Endothelial cell of umbilical vein (primary cell): Measurements from ENCODE around the gene MST1.

Experiments
- FOS ChIP-seq: IDR thresholded peaks from 2 replicates; pipeline ENCODE4 v1.6.1; 2011; ENCODE audit warnings: mild to moderate bottlenecking, low read length, moderate library complexity, borderline replicate concordance; ENCODE audit not compliant: insufficient read depth
- MYC ChIP-seq: IDR thresholded peaks from one replicate; pipeline ENCODE4 v1.6.1; 2011; ENCODE audit warnings: mild to moderate bottlenecking, low read depth, low read length
- POLR2A ChIP-seq: IDR thresholded peaks from 2 replicates; pipeline ENCODE4 v1.6.1; 2012; ENCODE audit warnings: low read depth, mild to moderate bottlenecking, control low read depth, low read length
- POLR2AphosphoS5 ChIP-seq: IDR thresholded peaks from 2 replicates; pipeline ENCODE4 v1.6.1; 2012; ENCODE audit warnings: low read depth, mild to moderate bottlenecking, control low read depth, low read length, moderate library complexity; ENCODE audit not compliant: insufficient read depth
- TF ChIP-seq, protein P1 (sequence below), 2 donors: IDR thresholded peaks; 1 replicate in 1 of 2; 2 replicates in 1 of 2; pipeline ENCODE4 v1.5.1; 2011; ENCODE audit warnings: low read length in 2 of 2, mild to moderate bottlenecking in 2 of 2, moderate library complexity in 2 of 2, control low read depth in 1 of 2, inconsistent platforms in 1 of 2, low read depth in 1 of 2; ENCODE audit not compliant: insufficient read depth in 1 of 2; ENCODE audit errors: extremely low read depth in 1 of 2
- TF ChIP-seq, protein P2 (sequence below): IDR thresholded peaks from 2 replicates; pipeline ENCODE4 v1.6.1; 2011; ENCODE audit not compliant: insufficient read depth, insufficient read length

DNA sequence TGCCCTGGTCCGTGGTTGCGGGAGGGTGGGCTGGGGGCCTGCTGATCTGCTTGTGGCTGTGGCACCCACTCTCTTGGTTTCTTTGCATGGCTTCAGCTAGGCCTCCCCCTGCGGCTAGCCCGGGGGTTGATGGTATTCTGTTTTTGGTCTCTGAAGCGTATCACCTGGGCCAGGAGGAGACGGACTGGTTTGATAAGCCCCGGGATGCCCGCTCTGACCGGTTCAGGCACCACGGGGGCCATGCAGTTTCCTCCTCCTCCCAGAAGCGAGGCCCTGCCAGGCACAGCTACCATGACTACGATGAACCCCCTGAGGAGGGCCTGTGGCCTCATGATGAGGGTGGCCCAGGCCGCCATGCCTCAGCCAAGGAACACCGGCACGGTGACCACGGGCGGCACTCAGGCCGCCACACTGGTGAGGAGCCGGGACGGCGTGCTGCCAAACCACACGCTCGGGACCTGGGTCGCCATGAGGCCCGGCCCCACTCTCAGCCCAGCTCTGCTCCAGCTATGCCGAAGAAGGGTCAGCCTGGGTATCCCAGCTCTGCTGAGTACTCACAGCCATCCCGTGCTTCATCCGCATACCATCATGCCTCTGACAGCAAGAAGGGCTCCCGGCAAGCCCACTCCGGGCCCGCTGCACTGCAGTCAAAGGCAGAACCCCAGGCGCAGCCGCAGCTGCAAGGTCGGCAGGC, 26.4 kb downstream of the MST1 start:
- no peak for TF ChIP-seq POLR2A
- TF ChIP-seq, protein P1, sequence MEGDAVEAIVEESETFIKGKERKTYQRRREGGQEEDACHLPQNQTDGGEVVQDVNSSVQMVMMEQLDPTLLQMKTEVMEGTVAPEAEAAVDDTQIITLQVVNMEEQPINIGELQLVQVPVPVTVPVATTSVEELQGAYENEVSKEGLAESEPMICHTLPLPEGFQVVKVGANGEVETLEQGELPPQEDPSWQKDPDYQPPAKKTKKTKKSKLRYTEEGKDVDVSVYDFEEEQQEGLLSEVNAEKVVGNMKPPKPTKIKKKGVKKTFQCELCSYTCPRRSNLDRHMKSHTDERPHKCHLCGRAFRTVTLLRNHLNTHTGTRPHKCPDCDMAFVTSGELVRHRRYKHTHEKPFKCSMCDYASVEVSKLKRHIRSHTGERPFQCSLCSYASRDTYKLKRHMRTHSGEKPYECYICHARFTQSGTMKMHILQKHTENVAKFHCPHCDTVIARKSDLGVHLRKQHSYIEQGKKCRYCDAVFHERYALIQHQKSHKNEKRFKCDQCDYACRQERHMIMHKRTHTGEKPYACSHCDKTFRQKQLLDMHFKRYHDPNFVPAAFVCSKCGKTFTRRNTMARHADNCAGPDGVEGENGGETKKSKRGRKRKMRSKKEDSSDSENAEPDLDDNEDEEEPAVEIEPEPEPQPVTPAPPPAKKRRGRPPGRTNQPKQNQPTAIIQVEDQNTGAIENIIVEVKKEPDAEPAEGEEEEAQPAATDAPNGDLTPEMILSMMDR (IDR thresholded peaks at IDR 0.05; ENCODE audit: extremely low read depth in 1 of 2, insufficient read depth in 1 of 2, low read depth in 1 of 2, low read length in 2 of 2) = no peak
- no peak for TF ChIP-seq FOS
- no peak for TF ChIP-seq POLR2AphosphoS5
- TF ChIP-seq, protein P2, sequence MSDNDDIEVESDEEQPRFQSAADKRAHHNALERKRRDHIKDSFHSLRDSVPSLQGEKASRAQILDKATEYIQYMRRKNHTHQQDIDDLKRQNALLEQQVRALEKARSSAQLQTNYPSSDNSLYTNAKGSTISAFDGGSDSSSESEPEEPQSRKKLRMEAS = no peak
- TF ChIP-seq MYC = no peak
